SK-N-SH (cell line): ENCODE measurements around the gene MAOA. TPM values are rescaled to one million over a fixed set of nuclear protein-coding genes. Genes with fewer than 3 reads are reported as not detected.

Source experiments
- CTCF ChIA-PET: fragments of 300-600, 350-600 bp; formaldehyde crosslinking; extraction: SDS; loops from one replicate; lab custom pipeline; 2021; lab: Yijun Ruan, JAX
- POLR2A ChIA-PET: fragments of 350-600 bp; sonication (Branson Sonifier 250); formaldehyde crosslinking; extraction: SDS; loops from one replicate; lab custom pipeline; 2020; ENCODE audit warnings: antibody characterized with exemption, inconsistent platforms; lab: Yijun Ruan, JAX
- DNase-seq: peaks from one replicate; pipeline ENCODE4 v3.0.0; 2012
- H2AFZ ChIP-seq: fragments of 200-600 bp; sonication (generic); 2 replicates; pipeline ENCODE4 v1.8.1; 2016; ENCODE audit warnings: antibody characterized with exemption, mild to moderate bottlenecking, low read depth
- H3F3A ChIP-seq: fragments of 200-600 bp; sonication (generic); replicated peaks from 2 replicates; pipeline ENCODE3; 2016; ENCODE audit warnings: antibody characterized with exemption, mild to moderate bottlenecking; ENCODE audit not compliant: insufficient read depth
- H3K27ac ChIP-seq, 2 experiments: fragments of 200-500 bp in 1 of 2; fragments of 200-600 bp in 1 of 2; sonication (Bioruptor generic) in 1 of 2; sonication (generic), shearing (Covaris generic) in 1 of 2; 2 replicates each; pipeline versions ENCODE4 v1.5.1 to v1.6.1; 2014 to 2016; ENCODE audit warnings: low read depth in 2 of 2, inconsistent platforms in 1 of 2, low read length in 1 of 2, mild to moderate bottlenecking in 1 of 2, mixed read lengths in 1 of 2
- H3K27me3 ChIP-seq: fragments of 200-600 bp; sonication (generic), shearing (Covaris generic); 2 replicates; pipeline ENCODE4 v1.6.1; 2016; ENCODE audit warnings: mixed run types; ENCODE audit not compliant: insufficient read depth
- H3K36me3 ChIP-seq, 2 experiments: fragments of 200-500 bp in 1 of 2; fragments of 200-600 bp in 1 of 2; sonication (Bioruptor generic) in 1 of 2; sonication (generic) in 1 of 2; replicated peaks in 1 of 2; 2 replicates each; pipeline versions ENCODE3 to v1.5.1; 2014 to 2016; ENCODE audit warnings: low read length in 1 of 2, mild to moderate bottlenecking in 1 of 2; ENCODE audit not compliant: insufficient read depth in 2 of 2, control insufficient read depth in 1 of 2
- H3K4me1 ChIP-seq, 2 experiments: fragments of 200-500 bp in 1 of 2; fragments of 200-600 bp in 1 of 2; sonication (Bioruptor generic) in 1 of 2; sonication (generic), shearing (Covaris generic) in 1 of 2; 2 replicates each; pipeline versions ENCODE4 v1.5.1 to v1.6.1; 2014 to 2016; ENCODE audit warnings: low read depth in 1 of 2, low read length in 1 of 2, mixed run types in 1 of 2; ENCODE audit not compliant: insufficient read depth in 2 of 2, control insufficient read depth in 1 of 2
- H3K4me2 ChIP-seq: fragments of 200-600 bp; sonication (generic), shearing (Covaris generic); 2 replicates; pipeline ENCODE4 v1.6.1; 2017; ENCODE audit warnings: mixed run types
- H3K4me3 ChIP-seq, 2 experiments: fragments of 200-500 bp in 1 of 2; fragments of 200-600 bp in 1 of 2; sonication (Bioruptor generic) in 1 of 2; sonication (generic), shearing (Covaris generic) in 1 of 2; 2 replicates each; pipeline versions ENCODE4 v1.5.1 to v1.8.1; 2014 to 2016; ENCODE audit warnings: low read depth in 2 of 2, inconsistent platforms in 1 of 2, low read length in 1 of 2, mild to moderate bottlenecking in 1 of 2, mixed read lengths in 1 of 2, moderate library complexity in 1 of 2
- H3K79me2 ChIP-seq: fragments of 200-600 bp; sonication (generic); 2 replicates; pipeline ENCODE4 v1.8.1; 2017; ENCODE audit warnings: mild to moderate bottlenecking; ENCODE audit not compliant: insufficient read depth
- H3K9ac ChIP-seq: fragments of 200-600 bp; sonication (generic); 2 replicates; pipeline ENCODE4 v1.6.1; 2017; ENCODE audit warnings: mixed run types
- H3K9me2 ChIP-seq: fragments of 200-600 bp; sonication (generic); 2 replicates; pipeline ENCODE4 v1.6.1; 2017; ENCODE audit warnings: mixed run types
- H3K9me3 ChIP-seq: fragments of 200-600 bp; sonication (generic); 2 replicates; pipeline ENCODE4 v1.6.1; 2017; ENCODE audit warnings: mixed run types, mild to moderate bottlenecking, moderate library complexity
- H4K20me1 ChIP-seq: fragments of 200-600 bp; sonication (generic); 2 replicates; pipeline ENCODE4 v1.6.1; 2017; ENCODE audit warnings: mild to moderate bottlenecking, mixed run types; ENCODE audit not compliant: insufficient read depth
- CHD2 ChIP-seq: fragments of 150-350 bp; IDR thresholded peaks from 2 replicates; pipeline ENCODE4 v1.6.1; 2018; ENCODE audit warnings: low read length; ENCODE audit not compliant: partially characterized antibody
- FOXM1 ChIP-seq: IDR thresholded peaks from 2 replicates; pipeline ENCODE4 v1.4.0; 2012; ENCODE audit warnings: low read depth, mild to moderate bottlenecking
- GABPA ChIP-seq: IDR thresholded peaks from 2 replicates; pipeline ENCODE4 v1.4.0; 2012; ENCODE audit warnings: low read depth, mild to moderate bottlenecking
- GATA2 ChIP-seq: sonication (generic); formaldehyde crosslinking; IDR thresholded peaks from 2 replicates; pipeline ENCODE4 v1.5.0; 2020; ENCODE audit warnings: mild to moderate bottlenecking, missing genetic modification reagents
- MXI1 ChIP-seq: IDR thresholded peaks from 2 replicates; pipeline ENCODE4 v1.6.1; 2012; ENCODE audit warnings: mild to moderate bottlenecking, low read depth, low read length, improper control_type of control experiment
- TAF1 ChIP-seq: IDR thresholded peaks from 2 replicates; pipeline ENCODE4 v1.6.1; 2012; ENCODE audit warnings: low read depth, mild to moderate bottlenecking, low read length, moderate library complexity, borderline replicate concordance
- TEAD4 ChIP-seq: IDR thresholded peaks from 2 replicates; pipeline ENCODE4 v1.4.0; 2012; ENCODE audit warnings: mild to moderate bottlenecking, borderline replicate concordance; ENCODE audit not compliant: insufficient read depth
- WGBS: methylation state at CpG from one replicate; pipeline ENCODE4 v1.1.6; 2017; ENCODE audit warnings: low lambda C conversion rate; 5-methylcytosine and 5-hydroxymethylcytosine counted together
- polyA plus RNA-seq, 3 experiments: library from polyadenylated mRNA; depleted of rRNA; stranded (reverse); fragments of >200 nt; gene quantifications; 2 replicates each; pipeline ENCODE4 v1.2.3, GENCODE V29; 2012
- TF ChIP-seq, protein P1 (sequence below): IDR thresholded peaks from 2 replicates; pipeline ENCODE4 v1.4.0; 2012; ENCODE audit warnings: low read depth, borderline replicate concordance
- TF ChIP-seq, protein P2 (sequence below): fragments of 150-350 bp; IDR thresholded peaks from 2 replicates; pipeline ENCODE4 v1.6.1; 2017; ENCODE audit warnings: antibody characterized with exemption, low read length, low read depth, borderline replicate concordance

MAOA gene
- polyA plus RNA-seq, 1 of the 3 experiments (the other 2 are of a cell fraction): 0.31 TPM

DNA sequence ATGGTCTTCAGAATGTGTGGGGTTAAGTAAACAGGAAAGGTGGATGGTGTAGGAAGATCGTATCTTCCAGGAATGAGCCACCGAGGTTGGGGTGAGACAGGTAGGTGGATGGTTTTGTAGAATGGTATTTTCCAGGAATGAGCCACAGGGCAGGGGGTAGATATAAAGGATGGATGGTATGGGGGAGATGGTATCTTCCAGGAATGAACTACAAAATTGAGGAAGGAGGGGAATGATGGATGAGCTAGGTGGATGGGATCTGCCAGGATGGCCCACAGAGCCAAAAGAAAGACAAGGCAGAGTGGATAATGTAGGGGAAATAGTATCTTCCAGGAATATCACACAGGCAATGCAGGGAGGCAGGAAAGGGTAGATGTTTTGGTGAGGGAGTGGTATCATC, 60.0 kb downstream of the MAOA start (continued):
- TF ChIP-seq, protein P1, sequence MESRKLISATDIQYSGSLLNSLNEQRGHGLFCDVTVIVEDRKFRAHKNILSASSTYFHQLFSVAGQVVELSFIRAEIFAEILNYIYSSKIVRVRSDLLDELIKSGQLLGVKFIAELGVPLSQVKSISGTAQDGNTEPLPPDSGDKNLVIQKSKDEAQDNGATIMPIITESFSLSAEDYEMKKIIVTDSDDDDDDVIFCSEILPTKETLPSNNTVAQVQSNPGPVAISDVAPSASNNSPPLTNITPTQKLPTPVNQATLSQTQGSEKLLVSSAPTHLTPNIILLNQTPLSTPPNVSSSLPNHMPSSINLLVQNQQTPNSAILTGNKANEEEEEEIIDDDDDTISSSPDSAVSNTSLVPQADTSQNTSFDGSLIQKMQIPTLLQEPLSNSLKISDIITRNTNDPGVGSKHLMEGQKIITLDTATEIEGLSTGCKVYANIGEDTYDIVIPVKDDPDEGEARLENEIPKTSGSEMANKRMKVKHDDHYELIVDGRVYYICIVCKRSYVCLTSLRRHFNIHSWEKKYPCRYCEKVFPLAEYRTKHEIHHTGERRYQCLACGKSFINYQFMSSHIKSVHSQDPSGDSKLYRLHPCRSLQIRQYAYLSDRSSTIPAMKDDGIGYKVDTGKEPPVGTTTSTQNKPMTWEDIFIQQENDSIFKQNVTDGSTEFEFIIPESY: no peak
- no peak for TF ChIP-seq CHD2

DNA sequence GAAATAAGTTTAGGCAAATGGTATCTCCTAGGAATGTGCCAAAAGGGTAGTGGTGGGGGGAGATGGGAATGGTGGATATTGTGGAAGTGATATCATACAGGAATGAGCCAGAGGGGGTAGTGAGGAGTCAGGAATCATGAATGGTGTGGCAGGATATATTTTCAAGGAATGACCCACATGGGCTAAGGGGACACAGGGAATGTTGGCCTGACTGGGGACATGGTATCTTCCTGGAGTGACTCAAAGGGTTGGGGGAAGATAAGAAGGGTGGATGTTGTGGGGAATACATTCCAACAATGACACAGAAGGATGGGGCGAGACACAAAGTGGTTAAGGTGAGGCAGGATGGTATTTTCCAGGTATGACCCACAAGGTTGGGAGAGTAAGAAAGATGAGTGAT, 60.6 kb downstream of the MAOA start:
- H3K79me2 ChIP-seq: no peaks in the 10 kb centered on the region
- H2AFZ ChIP-seq: no peak overlapping the region
- H3K4me3 ChIP-seq: no peak overlapping the region
- CTCF ChIA-PET: no interaction called here
- no peak overlapping the region for H3K27ac ChIP-seq
- H3K4me2 ChIP-seq: no peak overlapping the region
- POLR2A ChIA-PET: no interaction called here
- no peak for TF ChIP-seq FOXM1
- no peak for TF ChIP-seq TAF1
- no peak for TF ChIP-seq TEAD4
- TF ChIP-seq MXI1: no peak
- TF ChIP-seq, protein P2, sequence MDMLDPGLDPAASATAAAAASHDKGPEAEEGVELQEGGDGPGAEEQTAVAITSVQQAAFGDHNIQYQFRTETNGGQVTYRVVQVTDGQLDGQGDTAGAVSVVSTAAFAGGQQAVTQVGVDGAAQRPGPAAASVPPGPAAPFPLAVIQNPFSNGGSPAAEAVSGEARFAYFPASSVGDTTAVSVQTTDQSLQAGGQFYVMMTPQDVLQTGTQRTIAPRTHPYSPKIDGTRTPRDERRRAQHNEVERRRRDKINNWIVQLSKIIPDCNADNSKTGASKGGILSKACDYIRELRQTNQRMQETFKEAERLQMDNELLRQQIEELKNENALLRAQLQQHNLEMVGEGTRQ: no peak
- TF ChIP-seq GABPA: no peak
- DNase-seq: no peak
- H3F3A ChIP-seq: no peaks in the 10 kb centered on the region
- H3K4me1 ChIP-seq: no peaks in the 10 kb centered on the region
- WGBS: 38% methylated on average over 1 of the region's 1 CpG
- H3K9me2 ChIP-seq: no peaks in the 10 kb centered on the region
- H3K9ac ChIP-seq: no peak overlapping the region
- H3K9me3 ChIP-seq: no peaks in the 10 kb centered on the region
- no peaks in the 10 kb centered on the region for H3K27me3 ChIP-seq
- H3K36me3 ChIP-seq: no peaks in the 10 kb centered on the region
- H4K20me1 ChIP-seq: no peaks in the 10 kb centered on the region

DNA sequence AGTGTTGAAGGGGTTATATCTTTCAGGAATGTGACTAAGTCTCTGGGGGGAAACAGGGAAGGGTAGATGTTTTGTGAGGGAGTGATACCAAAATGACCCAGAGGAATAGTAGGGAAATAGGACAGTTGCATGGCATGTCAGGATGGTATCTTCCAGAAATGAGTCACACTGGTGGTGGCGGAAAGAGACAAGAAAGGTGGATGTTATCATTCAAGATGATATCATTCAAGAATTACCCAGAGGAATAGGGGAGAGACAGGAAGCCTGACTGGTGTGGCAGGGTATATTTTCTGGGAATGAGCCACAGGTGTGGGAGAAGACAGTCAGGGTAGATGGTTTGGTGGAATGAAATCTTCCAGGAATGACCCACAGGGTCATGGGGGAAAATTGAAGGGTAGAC, 61.1 kb downstream of the MAOA start:
- no peaks in the 10 kb centered on the region for H3K36me3 ChIP-seq
- no peak overlapping the region for H3K4me3 ChIP-seq
- H3K9ac ChIP-seq: no peak overlapping the region
- H3K9me2 ChIP-seq: no peaks in the 10 kb centered on the region
- no peaks in the 10 kb centered on the region for H3K27me3 ChIP-seq
- H2AFZ ChIP-seq: no peak overlapping the region
- no peak for DNase-seq
- H3K4me1 ChIP-seq: no peaks in the 10 kb centered on the region
- no peak for TF ChIP-seq GATA2
- H3F3A ChIP-seq: no peaks in the 10 kb centered on the region
- WGBS: 23% methylated on average over 1 of the region's 1 CpG
- no peak overlapping the region for H3K4me2 ChIP-seq
- H4K20me1 ChIP-seq: no peaks in the 10 kb centered on the region
- CTCF ChIA-PET: no interaction called here
- no peaks in the 10 kb centered on the region for H3K9me3 ChIP-seq
- POLR2A ChIA-PET: no interaction called here
- no peak overlapping the region for H3K27ac ChIP-seq
- no peaks in the 10 kb centered on the region for H3K79me2 ChIP-seq
